GM18502 (cell line): ENCODE data around the gene MTA3.
"Not testable (repeated sequence)": the region's sequence is repeated elsewhere in the genome, so short reads cannot be mapped to it uniquely, and the experiment has no call there.

ENCODE experiments used
- ATAC-seq: cut with Tn5 transposase; IDR thresholded peaks from one replicate; pipeline ENCODE4 v1.9.1; 2021; ENCODE audit warnings: mild to moderate bottlenecking; ENCODE audit not compliant: unreplicated experiment, poor library complexity

Gene MTA3

GRCh38 chr2:42566837-42567321, 1.6 kb upstream of the MTA3 start:
- peak; percentile 58 for ATAC-seq

GRCh38 chr2:42567364-42567763, 1.1 kb upstream of the MTA3 start:
- peak; percentile 15 for ATAC-seq

- peak; percentile 68 for ATAC-seq
These were observed 529 bp upstream of the MTA3 start for GRCh38 chr2:42567806-42568400.

- no peak for ATAC-seq
These were observed 782 bp downstream of the MTA3 start for GRCh38 chr2:42569116-42569711.

GRCh38 chr2:42569883-42570282, 1.5 kb downstream of the MTA3 start:
- ATAC-seq = no peak

- no peak for ATAC-seq
These were observed 4.1 kb downstream of the MTA3 start for GRCh38 chr2:42572297-42573081.

- ATAC-seq = no peak
These were observed 4.8 kb downstream of the MTA3 start for GRCh38 chr2:42573256-42573655.

GRCh38 chr2:42575458-42576064, 7.1 kb downstream of the MTA3 start:
- no peak for ATAC-seq

- no peak for ATAC-seq
These were observed 10.2 kb downstream of the MTA3 start for GRCh38 chr2:42578621-42579020.

GRCh38 chr2:42581257-42581656, 12.8 kb downstream of the MTA3 start:
- ATAC-seq = no peak

- ATAC-seq = not testable (repeated sequence)
These were observed 16.2 kb downstream of the MTA3 start for GRCh38 chr2:42584628-42585027.

GRCh38 chr2:42585779-42586178, 17.3 kb downstream of the MTA3 start:
- no peak for ATAC-seq

- no peak for ATAC-seq
These were observed 19.2 kb downstream of the MTA3 start for GRCh38 chr2:42587526-42588117.

GRCh38 chr2:42588121-42588520, 19.7 kb downstream of the MTA3 start:
- no peak for ATAC-seq

- ATAC-seq = no peak
These were observed 21.7 kb downstream of the MTA3 start for GRCh38 chr2:42590176-42590575.

GRCh38 chr2:42593282-42593681, 24.9 kb downstream of the MTA3 start:
- ATAC-seq = no peak

GRCh38 chr2:42598656-42599055, 30.2 kb downstream of the MTA3 start:
- no peak for ATAC-seq

GRCh38 chr2:42601076-42601475, 32.6 kb downstream of the MTA3 start:
- no peak for ATAC-seq

GRCh38 chr2:42602218-42602875, 33.9 kb downstream of the MTA3 start:
- no peak for ATAC-seq

- no peak for ATAC-seq
These were observed 34.4 kb downstream of the MTA3 start for GRCh38 chr2:42602876-42603219.
